Right ventricle myocardium superior (tissue), 1 donor: ENCODE measurements around the gene LYL1. TPM values are rescaled to one million over a fixed set of nuclear protein-coding genes. Genes with fewer than 3 reads are reported as not detected.
A peak's percentile ranks its signal among the peaks of the same experiment; 100 is the strongest.

ENCODE experiments used
- ATAC-seq: fragments of 200-7000 bp; cut with Tn5 transposase; one replicate; pipeline ENCODE4 v1.9.1; 2020; ENCODE audit warnings: mild to moderate bottlenecking; ENCODE audit not compliant: poor library complexity
- DNase-seq: peaks from one replicate; pipeline ENCODE4 v3.0.0-alpha.2; 2020
- intact Hi-C: fragments of 100-400 bp; cut with DNase I; formaldehyde crosslinking; loops from one replicate; pipeline ENCODE4 v1.11.2; 2022
- total RNA-seq: library from RNA; stranded (reverse); fragmentation: NEBNext Ultra II Directional; extraction: Animal tissue kit (Norgen Biotek cat#: 25700); gene quantifications from one replicate; pipeline ENCODE4 v1.2.1, GENCODE V29; 2021
- donor health status: DM: no; HTN: yes; CAD: no; lungs with severe emphysema.

LYL1 gene
- total RNA-seq, 1 donor from 2014 or later: 7.2 TPM

GRCh38 chr19:13116282-13117175 is 13.9 kb upstream of the LYL1 start, which contains the start of gene TRMT1:
Gene TRMT1 (minus strand): TSS chr19:13116740. CDS start chr19:13116399, 341 bp downstream.
- DNase-seq (peak; percentile 96), ATAC-seq (peak; percentile 87)
- intact Hi-C loops: no loop called here

GRCh38 chr19:13115936-13116281 is 13.3 kb upstream of the LYL1 start:
- ATAC-seq (no peak), DNase-seq (no peak)
- intact Hi-C loops: no loop called here

- DNase-seq: no peak
- intact Hi-C loops: no loop called here
- no peak for ATAC-seq
Observed at GRCh38 chr19:13112555-13112954, 9.9 kb upstream of the LYL1 start.

GRCh38 chr19:13110099-13110610 is 7.5 kb upstream of the LYL1 start:
- intact Hi-C loops: no loop called here
- no peak for DNase-seq
- ATAC-seq: no peak

- DNase-seq: no peak
- ATAC-seq: no peak
- intact Hi-C loops: no loop called here
Observed at GRCh38 chr19:13109361-13110098, 6.9 kb upstream of the LYL1 start.

- intact Hi-C loops: no loop called here
- DNase-seq: no peak
- no peak for ATAC-seq
Observed at GRCh38 chr19:13104848-13105711, 2.4 kb upstream of the LYL1 start.

- ATAC-seq: peak; percentile 11
- intact Hi-C loops: no loop called here
Observed at GRCh38 chr19:13104360-13104847, 1.7 kb upstream of the LYL1 start.

GRCh38 chr19:13103581-13104359 is 1.1 kb upstream of the LYL1 start:
- intact Hi-C loops: no loop called here
- DNase-seq: no peak
- no peak for ATAC-seq

More at GRCh38 chr19:13104360-13104847, 1.7 kb upstream of the LYL1 start:
- peak; percentile 85 for DNase-seq

GRCh38 chr19:13102416-13102665 is 317 bp downstream of the LYL1 start:
- no peak for ATAC-seq
- intact Hi-C loops: no loop called here
- DNase-seq: no peak

GRCh38 chr19:13101590-13102415 is 855 bp downstream of the LYL1 start:
- DNase-seq: no peak
- intact Hi-C loops: no loop called here
- no peak for ATAC-seq

- ATAC-seq (no peak), DNase-seq (no peak)
- intact Hi-C loops: no loop called here
Observed at GRCh38 chr19:13100841-13101589, 1.6 kb downstream of the LYL1 start.

- ATAC-seq: no peak
- DNase-seq: no peak
- intact Hi-C loops: no loop called here
Observed at GRCh38 chr19:13100031-13100588, 2.5 kb downstream of the LYL1 start.

GRCh38 chr19:13099073-13099999 is 3.3 kb downstream of the LYL1 start:
- DNase-seq: peak; percentile 88
- ATAC-seq: peak; percentile 13
- intact Hi-C loops: no loop called here

- peak; percentile 13 for ATAC-seq
- intact Hi-C loops: no loop called here
Observed at GRCh38 chr19:13098277-13099072, 4.2 kb downstream of the LYL1 start.

More at GRCh38 chr19:13098277-13099072, 4.2 kb downstream of the LYL1 start:
- no peak for DNase-seq
